Gastrocnemius medialis (tissue), 4 donors: ENCODE measurements around the gene KRTAP5-7.

Source experiments
- POLR2A ChIP-seq, 2 donors: fragments of 450-650 bp; IDR thresholded peaks; one replicate each; pipeline ENCODE4 v1.6.1; 2017; ENCODE audit warnings: antibody characterized with exemption in 2 of 2, mild to moderate bottlenecking in 2 of 2, moderate library complexity in 2 of 2
- TF ChIP-seq, protein P1 (sequence below), 5 experiments: fragments of 450-650 bp in 3 of 5; fragments of 200-600 bp in 2 of 5; sonication (generic) in 2 of 5; IDR thresholded peaks in 4 of 5; conservative IDR thresholded peaks in 1 of 5; 1 replicate in 4 of 5; 2 replicates in 1 of 5; pipeline ENCODE4 v1.5.1; 2016 to 2019; ENCODE audit warnings: antibody characterized with exemption in 5 of 5, mild to moderate bottlenecking in 3 of 5, moderate library complexity in 3 of 5

GRCh38 chr11:71505781-71506180 is 21.3 kb upstream of the KRTAP5-7 start:
- no peak for TF ChIP-seq POLR2A (IDR thresholded peaks at IDR 0.05)
- TF ChIP-seq, protein P1, sequence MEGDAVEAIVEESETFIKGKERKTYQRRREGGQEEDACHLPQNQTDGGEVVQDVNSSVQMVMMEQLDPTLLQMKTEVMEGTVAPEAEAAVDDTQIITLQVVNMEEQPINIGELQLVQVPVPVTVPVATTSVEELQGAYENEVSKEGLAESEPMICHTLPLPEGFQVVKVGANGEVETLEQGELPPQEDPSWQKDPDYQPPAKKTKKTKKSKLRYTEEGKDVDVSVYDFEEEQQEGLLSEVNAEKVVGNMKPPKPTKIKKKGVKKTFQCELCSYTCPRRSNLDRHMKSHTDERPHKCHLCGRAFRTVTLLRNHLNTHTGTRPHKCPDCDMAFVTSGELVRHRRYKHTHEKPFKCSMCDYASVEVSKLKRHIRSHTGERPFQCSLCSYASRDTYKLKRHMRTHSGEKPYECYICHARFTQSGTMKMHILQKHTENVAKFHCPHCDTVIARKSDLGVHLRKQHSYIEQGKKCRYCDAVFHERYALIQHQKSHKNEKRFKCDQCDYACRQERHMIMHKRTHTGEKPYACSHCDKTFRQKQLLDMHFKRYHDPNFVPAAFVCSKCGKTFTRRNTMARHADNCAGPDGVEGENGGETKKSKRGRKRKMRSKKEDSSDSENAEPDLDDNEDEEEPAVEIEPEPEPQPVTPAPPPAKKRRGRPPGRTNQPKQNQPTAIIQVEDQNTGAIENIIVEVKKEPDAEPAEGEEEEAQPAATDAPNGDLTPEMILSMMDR (IDR thresholded peaks at IDR 0.05 in 4 of 5, conservative IDR thresholded peaks at IDR 0.05 in 1 of 5), result no peak
